Ovary (tissue), 3 donors: Measurements from ENCODE around the gene IP6K2.
"Not testable (repeated sequence)": the region's sequence is repeated elsewhere in the genome, so short reads cannot be mapped to it uniquely, and the experiment has no call there.

ENCODE experiments used
- POLR2A ChIP-seq: fragments of 450-650 bp; IDR thresholded peaks from one replicate; pipeline ENCODE4 v1.6.1; 2017; ENCODE audit warnings: antibody characterized with exemption, mild to moderate bottlenecking, moderate library complexity
- TF ChIP-seq, protein P1 (sequence below), 3 donors: fragments of 450-650 bp in 2 of 3; fragments of 200-600 bp in 1 of 3; IDR thresholded peaks; one replicate each; pipeline versions ENCODE4 v1.5.1 to v1.8.0; 2016 to 2022; ENCODE audit warnings: antibody characterized with exemption in 3 of 3, mild to moderate bottlenecking in 1 of 3
- donor health status: DM: no; HTN: no; CAD: no.

DNA sequence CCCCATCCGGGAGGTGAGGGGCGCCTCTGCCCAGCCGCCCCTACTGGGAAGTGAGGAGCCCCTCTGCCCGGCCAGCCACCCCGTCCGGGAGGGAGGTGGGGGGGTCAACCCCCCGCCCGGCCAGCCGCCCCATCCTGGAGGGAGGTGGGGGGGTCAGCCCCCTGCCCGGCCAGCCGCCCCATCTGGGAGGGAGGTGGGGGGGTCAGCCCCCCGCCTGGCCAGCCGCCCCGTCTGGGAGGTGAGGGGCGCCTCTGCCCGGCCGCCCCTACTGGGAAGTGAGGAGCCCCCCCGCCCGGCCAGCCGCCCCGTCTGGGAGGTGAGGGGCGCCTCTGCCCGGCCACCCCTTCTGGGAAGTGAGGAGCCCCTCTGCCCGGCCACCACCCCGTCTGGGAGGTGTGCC is 17.5 kb upstream of the IP6K2 start:
- TF ChIP-seq, protein P1, sequence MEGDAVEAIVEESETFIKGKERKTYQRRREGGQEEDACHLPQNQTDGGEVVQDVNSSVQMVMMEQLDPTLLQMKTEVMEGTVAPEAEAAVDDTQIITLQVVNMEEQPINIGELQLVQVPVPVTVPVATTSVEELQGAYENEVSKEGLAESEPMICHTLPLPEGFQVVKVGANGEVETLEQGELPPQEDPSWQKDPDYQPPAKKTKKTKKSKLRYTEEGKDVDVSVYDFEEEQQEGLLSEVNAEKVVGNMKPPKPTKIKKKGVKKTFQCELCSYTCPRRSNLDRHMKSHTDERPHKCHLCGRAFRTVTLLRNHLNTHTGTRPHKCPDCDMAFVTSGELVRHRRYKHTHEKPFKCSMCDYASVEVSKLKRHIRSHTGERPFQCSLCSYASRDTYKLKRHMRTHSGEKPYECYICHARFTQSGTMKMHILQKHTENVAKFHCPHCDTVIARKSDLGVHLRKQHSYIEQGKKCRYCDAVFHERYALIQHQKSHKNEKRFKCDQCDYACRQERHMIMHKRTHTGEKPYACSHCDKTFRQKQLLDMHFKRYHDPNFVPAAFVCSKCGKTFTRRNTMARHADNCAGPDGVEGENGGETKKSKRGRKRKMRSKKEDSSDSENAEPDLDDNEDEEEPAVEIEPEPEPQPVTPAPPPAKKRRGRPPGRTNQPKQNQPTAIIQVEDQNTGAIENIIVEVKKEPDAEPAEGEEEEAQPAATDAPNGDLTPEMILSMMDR (IDR thresholded peaks at IDR 0.05), result not testable (repeated sequence)
- not testable (repeated sequence) for TF ChIP-seq POLR2A
